Psoas muscle (tissue), 8 donors: ENCODE data around the gene TSC22D4. TPM values are rescaled to one million over a fixed set of nuclear protein-coding genes. Genes with fewer than 3 reads are reported as not detected.
A peak's percentile ranks its signal among the peaks of the same experiment; 100 is the strongest.

Source experiments
- ATAC-seq, 4 donors: fragments of 200-7000 bp; cut with Tn5 transposase; one replicate each; pipeline ENCODE4 v1.9.1; 2020; ENCODE audit warnings: moderate library complexity in 3 of 4, mild to moderate bottlenecking in 2 of 4
- DNase-seq, 2 donors: peaks; one replicate each; pipeline ENCODE4 v3.0.0-alpha.2; 2020
- H3K27ac ChIP-seq: fragments of 200-600 bp; one replicate; pipeline ENCODE4 v1.8.0; 2022
- H3K27me3 ChIP-seq, 3 donors: fragments of 200-600 bp in 1 of 3; one replicate each; pipeline versions ENCODE4 v1.6.1 to v1.8.0; 2013 to 2022; ENCODE audit warnings: low read length in 2 of 3, mild to moderate bottlenecking in 2 of 3, moderate library complexity in 1 of 3; ENCODE audit not compliant: insufficient read depth in 3 of 3
- H3K36me3 ChIP-seq, 2 donors: fragments of 200-600 bp in 1 of 2; one replicate each; pipeline versions ENCODE4 v1.6.1 to v1.8.0; 2013 to 2022; ENCODE audit warnings: low read depth in 1 of 2, mild to moderate bottlenecking in 1 of 2, moderate library complexity in 1 of 2; ENCODE audit not compliant: insufficient read depth in 1 of 2
- H3K4me1 ChIP-seq: fragments of 200-600 bp; one replicate; pipeline ENCODE4 v1.8.0; 2022
- H3K4me3 ChIP-seq: fragments of 200-600 bp; one replicate; pipeline ENCODE4 v1.8.0; 2022; ENCODE audit warnings: mild to moderate bottlenecking
- H3K9me3 ChIP-seq: fragments of 200-600 bp; one replicate; pipeline ENCODE4 v1.8.0; 2022
- CTCF ChIP-seq: fragments of 200-600 bp; IDR thresholded peaks from one replicate; pipeline ENCODE4 v1.8.0; 2022; ENCODE audit warnings: antibody characterized with exemption
- WGBS, 3 donors: extraction: QIAGEN DNeasy Blood & Tissue Kit; methylation state at CpG; one replicate each; pipeline versions ENCODE4 v1.1.6 to v1.1.7; 2013; 5-methylcytosine and 5-hydroxymethylcytosine counted together
- intact Hi-C, 2 donors: fragments of 100-400 bp; cut with DNase I; formaldehyde crosslinking; loops; one replicate each; pipeline versions ENCODE4 v1.11.0 to v1.14.2; 2022
- polyA plus RNA-seq, 3 donors: library from polyadenylated mRNA; stranded (reverse); fragments of 200-250 nt; gene quantifications; one replicate each; pipeline ENCODE4 v1.2.3, GENCODE V29; 2013
- total RNA-seq, 4 donors: library from RNA; stranded (reverse); fragmentation: NEBNext Ultra II Directional in 2 of 4; extraction: Animal tissue kit (Norgen Biotek cat#: 25700) in 2 of 4; gene quantifications; one replicate each; pipeline versions ENCODE4 v1.2.1 to v1.2.4, GENCODE V29; 2021 to 2023
- donor health status: healthy with polysubstance abuse.
- donor health status: DM: no; HTN: no; CAD: no; lungs with moderate emphysema.
- donor health status: Bipolar disorder and iron deficiency.
- donor health status: healthy.
- donor health status: DM: yes; HTN: yes; CAD: no.
- donor health status: DM: no; HTN: no; CAD: no.
- donor health status: DM: no; HTN: no; CAD: no.
- donor health status: DM: yes; HTN: yes; CAD: no.

The TSC22D4 gene
- total and polyA plus RNA-seq, 7 donors: 15.7 to 24.8 (median 16.7) TPM

GRCh38 chr7:100435401-100436304 lies 43.4 kb downstream of the TSC22D4 start:
- Histone ChIP-seq H3K27me3 (no peaks in the 10 kb centered on the region), H3K4me1 (peaks cover 25% of the 10 kb centered on the region), H3K27ac (peak overlapping the region; percentile 96), H3K4me3 (peak overlapping the region; percentile 94), H3K36me3 (peaks cover 0 to 35% of the 10 kb centered on the region in 2 donors), H3K9me3 (no peaks in the 10 kb centered on the region)
- 2 to 3% (median 2%) methylated on average over 48 to 81 of the region's 81 CpGs for WGBS, 3 donors
- ATAC-seq (peak; percentile 30 to 48 (median 45)), DNase-seq (peak; percentile 30 to 66)
- no peak for TF ChIP-seq CTCF
- intact Hi-C loops: no loop called here

GRCh38 chr7:100434297-100435144 lies 44.5 kb downstream of the TSC22D4 start:
- no peak for DNase-seq
- intact Hi-C loops: no loop called here
- no peak for ATAC-seq
- H3K36me3 ChIP-seq: peaks cover 0 to 35% of the 10 kb centered on the region in 2 donors
- no peaks in the 10 kb centered on the region for H3K9me3 ChIP-seq
- TF ChIP-seq CTCF: no peak
- H3K4me3 ChIP-seq: peak overlapping the region; percentile 94
- 80 to 83% (median 80%) methylated on average over 22 of the region's 22 CpGs for WGBS, 3 donors
- H3K27me3 ChIP-seq: no peaks in the 10 kb centered on the region
- peaks cover 27% of the 10 kb centered on the region for H3K4me1 ChIP-seq
- peak overlapping the region; percentile 96 for H3K27ac ChIP-seq

GRCh38 chr7:100433592-100434296 lies 45.3 kb downstream of the TSC22D4 start:
- peaks cover 27% of the 10 kb centered on the region for H3K4me1 ChIP-seq
- TF ChIP-seq CTCF: no peak

GRCh38 chr7:100433276-100433591 lies 45.8 kb downstream of the TSC22D4 start:
- Histone ChIP-seq H3K27ac (no peak overlapping the region), H3K27me3 (no peaks in the 10 kb centered on the region), H3K4me3 (no peak overlapping the region), H3K4me1 (peaks cover 27% of the 10 kb centered on the region), H3K9me3 (no peaks in the 10 kb centered on the region), H3K36me3 (peaks cover 0 to 35% of the 10 kb centered on the region in 2 donors)
- no peak for ATAC-seq
- no peak for TF ChIP-seq CTCF
- 56 to 73% (median 63%) methylated on average over 4 of the region's 4 CpGs for WGBS, 3 donors
- no peak for DNase-seq
- intact Hi-C loops: no loop called here

More at GRCh38 chr7:100433592-100434296, 45.3 kb downstream of the TSC22D4 start:
- Histone ChIP-seq H3K36me3 (peaks cover 0 to 35% of the 10 kb centered on the region in 2 donors), H3K27ac (no peak overlapping the region), H3K27me3 (no peaks in the 10 kb centered on the region), H3K4me3 (no peak overlapping the region), H3K9me3 (no peaks in the 10 kb centered on the region)
- ATAC-seq (no peak), DNase-seq (no peak)
- WGBS, 3 donors: 65 to 73% (median 67%) methylated on average over 10 of the region's 10 CpGs
- intact Hi-C loops: no loop called here
